ENCODE data around the gene CCL16. TPM values are rescaled to one million over a fixed set of nuclear protein-coding genes. Genes with fewer than 3 reads are reported as not detected.
"Not testable (repeated sequence)": the region's sequence is repeated elsewhere in the genome, so short reads cannot be mapped to it uniquely, and the experiment has no call there.

CCL16 gene
- total and polyA plus RNA-seq, 2 donors from 2014 or later = 0.79 TPM; not detected in 1

DNA sequence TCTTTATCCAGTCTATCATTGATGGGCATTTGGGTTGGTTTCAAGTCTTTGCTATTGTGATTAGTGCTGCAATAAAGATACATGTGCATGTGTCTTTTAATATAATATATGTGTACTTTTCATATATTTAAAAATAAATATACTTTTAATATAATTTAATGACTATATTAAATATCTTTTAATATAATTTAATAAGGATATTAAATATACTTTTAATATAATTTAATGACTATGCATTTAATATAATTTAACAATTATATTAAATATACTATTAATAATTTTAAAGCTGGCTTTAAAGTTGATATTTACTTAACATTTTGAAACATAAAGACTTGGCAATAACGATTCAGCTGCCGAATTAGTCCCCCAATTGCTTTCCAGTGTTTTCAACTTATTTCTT is 35.3 kb upstream of the CCL16 start:
- no peak overlapping the region for H3K27ac ChIP-seq (ENCODE audit: low read depth in 2 of 2, low read length in 2 of 2)
- no peaks in the 10 kb centered on the region for H3K36me3 ChIP-seq (ENCODE audit: control insufficient read depth in 2 of 3, insufficient read depth in 3 of 3, low read length in 3 of 3)
- H3K27me3 ChIP-seq (ENCODE audit: control insufficient read depth, insufficient read depth, low read length) = no peaks in the 10 kb centered on the region
- FAIRE-seq (no peak), DNase-seq (no peak)
- no peaks in the 10 kb centered on the region for H3K9me3 ChIP-seq (ENCODE audit: control insufficient read depth in 2 of 3, insufficient read depth in 1 of 3, low read length in 3 of 3)
- H3K4me1 ChIP-seq (ENCODE audit: control insufficient read depth in 2 of 3, insufficient read depth in 2 of 3, low read depth in 1 of 3, low read length in 3 of 3) = no peaks in the 10 kb centered on the region
- H3K4me3 ChIP-seq (ENCODE audit: low read length in 3 of 3) = no peak overlapping the region
- TF ChIP-seq, protein P1, sequence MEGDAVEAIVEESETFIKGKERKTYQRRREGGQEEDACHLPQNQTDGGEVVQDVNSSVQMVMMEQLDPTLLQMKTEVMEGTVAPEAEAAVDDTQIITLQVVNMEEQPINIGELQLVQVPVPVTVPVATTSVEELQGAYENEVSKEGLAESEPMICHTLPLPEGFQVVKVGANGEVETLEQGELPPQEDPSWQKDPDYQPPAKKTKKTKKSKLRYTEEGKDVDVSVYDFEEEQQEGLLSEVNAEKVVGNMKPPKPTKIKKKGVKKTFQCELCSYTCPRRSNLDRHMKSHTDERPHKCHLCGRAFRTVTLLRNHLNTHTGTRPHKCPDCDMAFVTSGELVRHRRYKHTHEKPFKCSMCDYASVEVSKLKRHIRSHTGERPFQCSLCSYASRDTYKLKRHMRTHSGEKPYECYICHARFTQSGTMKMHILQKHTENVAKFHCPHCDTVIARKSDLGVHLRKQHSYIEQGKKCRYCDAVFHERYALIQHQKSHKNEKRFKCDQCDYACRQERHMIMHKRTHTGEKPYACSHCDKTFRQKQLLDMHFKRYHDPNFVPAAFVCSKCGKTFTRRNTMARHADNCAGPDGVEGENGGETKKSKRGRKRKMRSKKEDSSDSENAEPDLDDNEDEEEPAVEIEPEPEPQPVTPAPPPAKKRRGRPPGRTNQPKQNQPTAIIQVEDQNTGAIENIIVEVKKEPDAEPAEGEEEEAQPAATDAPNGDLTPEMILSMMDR (IDR thresholded peaks at IDR 0.05; ENCODE audit: borderline replicate concordance, extremely low read depth, insufficient read depth) = no peak
- intact Hi-C loops (cut with DNase I) = no loop called here
- H3K9ac ChIP-seq (ENCODE audit: low read length in 3 of 3) = no peak overlapping the region

DNA sequence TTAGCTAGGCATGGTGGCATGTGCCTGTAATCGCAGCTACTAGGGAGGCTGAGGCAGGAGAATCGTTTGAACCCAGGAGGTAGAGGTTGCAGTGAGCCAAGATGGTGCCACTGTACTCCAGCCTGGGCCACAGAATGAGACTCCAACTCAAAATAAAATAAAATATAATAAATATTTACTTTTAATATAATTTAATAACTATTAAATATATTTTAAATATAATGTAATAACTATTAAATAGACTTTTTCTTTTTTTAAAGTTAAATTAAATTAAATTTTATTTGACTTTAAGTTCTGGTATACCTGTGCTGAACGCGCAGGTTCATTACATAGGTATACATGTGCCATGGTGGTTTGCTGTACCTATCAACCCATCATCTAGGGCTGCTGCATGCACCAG is 34.6 kb upstream of the CCL16 start:
- H3K27me3 ChIP-seq (ENCODE audit: control insufficient read depth, insufficient read depth, low read length); H3K36me3 ChIP-seq (ENCODE audit: control insufficient read depth in 2 of 3, insufficient read depth in 3 of 3, low read length in 3 of 3); intact Hi-C loops (cut with DNase I); H3K27ac ChIP-seq (ENCODE audit: low read depth in 2 of 2, low read length in 2 of 2); H3K4me3 ChIP-seq (ENCODE audit: low read length in 3 of 3); DNase-seq; H3K9ac ChIP-seq (ENCODE audit: low read length in 3 of 3); H3K9me3 ChIP-seq (ENCODE audit: control insufficient read depth in 2 of 3, insufficient read depth in 1 of 3, low read length in 3 of 3); H3K4me1 ChIP-seq (ENCODE audit: control insufficient read depth in 2 of 3, insufficient read depth in 2 of 3, low read depth in 1 of 3, low read length in 3 of 3); FAIRE-seq: not testable (repeated sequence)

DNA sequence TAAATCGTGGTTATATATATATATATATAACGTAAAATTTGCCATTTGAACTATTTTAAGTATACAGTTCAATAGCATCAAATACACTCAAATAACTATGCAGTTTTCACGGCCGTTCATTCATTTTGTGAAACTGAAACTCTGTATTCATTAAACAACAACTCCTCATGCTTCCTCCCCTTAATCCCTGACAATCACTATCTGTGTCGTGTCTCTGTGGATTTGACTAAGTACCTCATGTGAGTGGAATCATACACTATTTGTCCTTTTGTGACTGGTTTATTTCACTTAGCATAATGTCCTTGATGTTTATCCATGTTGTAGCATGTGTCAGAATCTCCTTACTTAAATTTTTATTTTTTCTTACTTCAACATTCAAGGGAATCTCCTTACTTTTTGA is 33.6 kb upstream of the CCL16 start:
- TF ChIP-seq, protein P1 (IDR thresholded peaks at IDR 0.05; ENCODE audit: borderline replicate concordance, extremely low read depth, insufficient read depth) = no peak
- Histone ChIP-seq H3K36me3 (ENCODE audit: control insufficient read depth in 2 of 3, insufficient read depth in 3 of 3, low read length in 3 of 3) (no peaks in the 10 kb centered on the region), H3K27me3 (ENCODE audit: control insufficient read depth, insufficient read depth, low read length) (no peaks in the 10 kb centered on the region), H3K4me3 (ENCODE audit: low read length in 3 of 3) (no peak overlapping the region), H3K4me1 (ENCODE audit: control insufficient read depth in 2 of 3, insufficient read depth in 2 of 3, low read depth in 1 of 3, low read length in 3 of 3) (no peaks in the 10 kb centered on the region), H3K9me3 (ENCODE audit: control insufficient read depth in 2 of 3, insufficient read depth in 1 of 3, low read length in 3 of 3) (no peaks in the 10 kb centered on the region), H3K27ac (ENCODE audit: low read depth in 2 of 2, low read length in 2 of 2) (no peak overlapping the region), H3K9ac (ENCODE audit: low read length in 3 of 3) (no peak overlapping the region)
- no peak for DNase-seq
- intact Hi-C loops (cut with DNase I) = no loop called here
- FAIRE-seq = no peak

DNA sequence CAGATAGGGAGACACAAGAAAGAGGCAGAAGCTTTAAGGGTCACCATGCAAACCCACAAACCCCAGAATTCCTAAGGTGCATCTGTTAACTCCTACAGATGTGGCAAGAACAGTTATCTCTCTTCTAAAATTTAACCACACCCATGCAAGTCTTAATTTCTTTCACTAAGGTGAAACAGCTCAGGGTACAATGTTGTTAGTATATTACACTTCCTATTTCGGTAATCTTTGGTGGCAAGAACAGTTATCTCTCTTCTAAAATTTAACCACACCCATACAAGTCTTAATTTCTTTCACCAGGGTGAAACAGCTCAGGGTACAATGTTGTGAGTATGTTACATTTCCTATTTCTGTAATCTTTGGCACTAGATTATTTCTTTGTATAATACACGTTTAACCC is 29.9 kb upstream of the CCL16 start:
- Histone ChIP-seq H3K27ac (ENCODE audit: low read depth in 2 of 2, low read length in 2 of 2) (no peak overlapping the region), H3K27me3 (ENCODE audit: control insufficient read depth, insufficient read depth, low read length) (no peaks in the 10 kb centered on the region), H3K36me3 (ENCODE audit: control insufficient read depth in 2 of 3, insufficient read depth in 3 of 3, low read length in 3 of 3) (no peaks in the 10 kb centered on the region), H3K9me3 (ENCODE audit: control insufficient read depth in 2 of 3, insufficient read depth in 1 of 3, low read length in 3 of 3) (peaks cover 0 to 5% (median 0%) of the 10 kb centered on the region in 3 donors), H3K4me3 (ENCODE audit: low read length in 3 of 3) (no peak overlapping the region), H3K9ac (ENCODE audit: low read length in 3 of 3) (no peak overlapping the region), H3K4me1 (ENCODE audit: control insufficient read depth in 2 of 3, insufficient read depth in 2 of 3, low read depth in 1 of 3, low read length in 3 of 3) (no peaks in the 10 kb centered on the region)
- DNase-seq (no peak), FAIRE-seq (no peak)
- TF ChIP-seq, protein P1 (IDR thresholded peaks at IDR 0.05; ENCODE audit: borderline replicate concordance, extremely low read depth, insufficient read depth) = no peak
- intact Hi-C loops (cut with DNase I) = no loop called here
